HL-60 (cell line): ENCODE measurements around the gene CTDP1.
A peak's percentile ranks its signal among the peaks of the same experiment; 100 is the strongest.

Experiments
- CTCF ChIP-seq: IDR thresholded peaks from one replicate; pipeline ENCODE4 v1.5.1; 2011; ENCODE audit warnings: low read length, control low read depth, inconsistent platforms; ENCODE audit not compliant: insufficient read depth
- GABPA ChIP-seq: IDR thresholded peaks from 2 replicates; pipeline ENCODE4 v1.6.1; 2012; ENCODE audit warnings: low read depth
- POLR2AphosphoS5 ChIP-seq: IDR thresholded peaks from 2 replicates; pipeline ENCODE4 v1.6.1; 2012; ENCODE audit warnings: low read depth

GRCh38 chr18:79799619-79800370, 120.2 kb downstream of the CTDP1 start:
- TF ChIP-seq CTCF: no peak
- TF ChIP-seq POLR2AphosphoS5: no peak
- TF ChIP-seq GABPA: 0 out of 2 replicates have a peak, but pooled peaks have one; percentile 17
